ENCODE results near the gene TUB. TPM values are rescaled to one million over a fixed set of nuclear protein-coding genes. Genes with fewer than 3 reads are reported as not detected.

TUB gene
- total and polyA plus RNA-seq, 2 donors (not counting 1 experiment from before 2014, with no cell fraction given): 9.6 to 10.4 TPM

GRCh38 chr11:8035200-8035855 is 45.7 kb upstream of the TUB start:
- Histone ChIP-seq H3K4me3 (replicated peaks in 1 of 4; ENCODE audit: control extremely low read depth in 1 of 4, insufficient read depth in 1 of 4, low read depth in 3 of 4, low read length in 4 of 4) (no peak overlapping the region), H3K27ac (ENCODE audit: insufficient read depth, low read length) (no peak overlapping the region), H3K36me3 (ENCODE audit: control insufficient read depth, insufficient read depth, low read length) (no peaks in the 10 kb centered on the region), H3K79me2 (ENCODE audit: control insufficient read depth, insufficient read depth, low read length) (no peaks in the 10 kb centered on the region), H3K27me3 (ENCODE audit: control insufficient read depth, insufficient read depth, low read length) (peaks cover 2% of the 10 kb centered on the region), H2AFZ (ENCODE audit: low read length) (no peak overlapping the region), H3K4me1 (ENCODE audit: control insufficient read depth, extremely low read depth, insufficient read depth, low read length) (peaks cover 2% of the 10 kb centered on the region), H3K4me2 (ENCODE audit: extremely low read depth, insufficient read depth, low read length) (no peak overlapping the region), H3K9ac (ENCODE audit: insufficient read depth, low read length) (no peak overlapping the region), H3K9me3 (ENCODE audit: control insufficient read depth, insufficient read depth, low read depth, low read length) (no peaks in the 10 kb centered on the region), H4K20me1 (ENCODE audit: control insufficient read depth, extremely low read depth, insufficient read depth, low read length) (no peaks in the 10 kb centered on the region)
- no peak for DNase-seq (ENCODE audit: low read depth in 2 of 2)
- TF ChIP-seq EZH2 (IDR thresholded peaks at IDR 0.05; ENCODE audit: low read length, missing control alignments): no peak
- TF ChIP-seq, protein P1, sequence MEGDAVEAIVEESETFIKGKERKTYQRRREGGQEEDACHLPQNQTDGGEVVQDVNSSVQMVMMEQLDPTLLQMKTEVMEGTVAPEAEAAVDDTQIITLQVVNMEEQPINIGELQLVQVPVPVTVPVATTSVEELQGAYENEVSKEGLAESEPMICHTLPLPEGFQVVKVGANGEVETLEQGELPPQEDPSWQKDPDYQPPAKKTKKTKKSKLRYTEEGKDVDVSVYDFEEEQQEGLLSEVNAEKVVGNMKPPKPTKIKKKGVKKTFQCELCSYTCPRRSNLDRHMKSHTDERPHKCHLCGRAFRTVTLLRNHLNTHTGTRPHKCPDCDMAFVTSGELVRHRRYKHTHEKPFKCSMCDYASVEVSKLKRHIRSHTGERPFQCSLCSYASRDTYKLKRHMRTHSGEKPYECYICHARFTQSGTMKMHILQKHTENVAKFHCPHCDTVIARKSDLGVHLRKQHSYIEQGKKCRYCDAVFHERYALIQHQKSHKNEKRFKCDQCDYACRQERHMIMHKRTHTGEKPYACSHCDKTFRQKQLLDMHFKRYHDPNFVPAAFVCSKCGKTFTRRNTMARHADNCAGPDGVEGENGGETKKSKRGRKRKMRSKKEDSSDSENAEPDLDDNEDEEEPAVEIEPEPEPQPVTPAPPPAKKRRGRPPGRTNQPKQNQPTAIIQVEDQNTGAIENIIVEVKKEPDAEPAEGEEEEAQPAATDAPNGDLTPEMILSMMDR (conservative IDR thresholded peaks at IDR 0.05 in 1 of 2, IDR thresholded peaks at IDR 0.05 in 1 of 2; ENCODE audit: low read depth in 1 of 2, low read length in 2 of 2): no peak

DNA sequence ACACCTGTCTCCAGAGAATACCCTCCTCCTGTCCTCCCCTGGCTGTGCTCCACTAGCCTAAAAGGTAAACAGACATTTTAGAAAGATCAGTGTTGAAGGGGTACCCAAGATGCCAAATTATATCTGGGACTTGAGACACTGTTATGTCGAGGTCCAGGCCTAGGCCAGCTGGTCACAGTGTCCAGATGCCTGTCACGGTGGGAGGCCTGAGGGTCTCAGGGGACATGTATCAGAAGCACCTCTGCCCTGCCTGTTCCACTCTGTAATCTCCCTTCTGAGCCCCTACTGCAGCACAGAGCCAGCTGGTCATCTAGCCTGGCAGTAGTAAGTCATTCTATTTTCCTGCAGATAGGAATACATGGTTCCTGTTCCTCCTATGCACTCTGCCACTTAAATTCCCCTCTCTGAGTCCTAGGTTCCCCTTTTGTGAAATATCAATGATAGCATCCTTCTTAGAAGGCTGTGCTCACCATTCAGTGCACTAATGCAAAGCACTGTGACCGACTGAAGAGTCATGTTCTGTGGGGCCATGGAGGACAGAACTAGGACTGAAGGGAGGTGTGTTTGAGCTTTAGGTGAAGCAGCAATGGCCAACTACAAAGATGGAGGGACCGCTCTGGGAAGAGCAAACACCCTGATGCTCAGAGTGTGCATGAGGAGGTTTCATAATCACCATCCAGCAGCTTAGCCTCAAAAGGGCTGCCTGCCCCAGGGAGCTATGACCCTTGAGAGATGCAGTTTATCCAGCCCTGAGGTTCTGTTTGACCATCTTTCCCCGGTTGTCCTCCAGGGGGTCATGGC is 44.8 kb upstream of the TUB start:
- H3K4me3 ChIP-seq (replicated peaks in 1 of 4; ENCODE audit: control extremely low read depth in 1 of 4, insufficient read depth in 1 of 4, low read depth in 3 of 4, low read length in 4 of 4): no peak overlapping the region
- no peaks in the 10 kb centered on the region for H3K36me3 ChIP-seq (ENCODE audit: control insufficient read depth, insufficient read depth, low read length)
- H3K27me3 ChIP-seq (ENCODE audit: control insufficient read depth, insufficient read depth, low read length): peaks cover 2% of the 10 kb centered on the region
- no peak for DNase-seq (ENCODE audit: low read depth in 2 of 2)
- no peaks in the 10 kb centered on the region for H3K79me2 ChIP-seq (ENCODE audit: control insufficient read depth, insufficient read depth, low read length)
- no peak overlapping the region for H3K9ac ChIP-seq (ENCODE audit: insufficient read depth, low read length)
- no peak for TF ChIP-seq EZH2 (IDR thresholded peaks at IDR 0.05; ENCODE audit: low read length, missing control alignments)
- TF ChIP-seq, protein P1 (conservative IDR thresholded peaks at IDR 0.05 in 1 of 2, IDR thresholded peaks at IDR 0.05 in 1 of 2; ENCODE audit: low read depth in 1 of 2, low read length in 2 of 2): no peak
- no peak overlapping the region for H3K27ac ChIP-seq (ENCODE audit: insufficient read depth, low read length)
- no peaks in the 10 kb centered on the region for H3K9me3 ChIP-seq (ENCODE audit: control insufficient read depth, insufficient read depth, low read depth, low read length)
- no peak overlapping the region for H2AFZ ChIP-seq (ENCODE audit: low read length)
- H3K4me2 ChIP-seq (ENCODE audit: extremely low read depth, insufficient read depth, low read length): no peak overlapping the region
- H3K4me1 ChIP-seq (ENCODE audit: control insufficient read depth, extremely low read depth, insufficient read depth, low read length): peaks cover 2% of the 10 kb centered on the region
- no peaks in the 10 kb centered on the region for H4K20me1 ChIP-seq (ENCODE audit: control insufficient read depth, extremely low read depth, insufficient read depth, low read length)

DNA sequence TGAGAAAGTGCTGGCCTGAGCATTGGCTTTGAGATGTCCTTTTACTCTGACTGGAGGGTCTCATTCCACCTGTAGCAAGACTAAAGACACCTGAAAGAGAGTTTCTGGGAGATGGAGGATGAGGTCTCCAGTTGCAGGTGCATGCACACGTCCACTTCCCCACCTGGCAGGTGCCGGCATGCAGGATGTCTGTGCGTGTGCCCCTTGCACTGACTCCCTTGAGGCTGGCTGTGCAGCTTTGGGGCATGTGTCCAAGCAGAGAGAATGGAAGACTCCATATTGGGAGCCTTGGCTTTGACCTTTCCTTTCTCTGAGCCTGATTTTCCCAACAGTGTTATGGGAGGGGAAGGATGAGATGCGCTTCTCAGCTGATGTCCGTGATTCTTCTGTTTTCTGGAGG is 44.0 kb upstream of the TUB start:
- Histone ChIP-seq H3K9me3 (ENCODE audit: control insufficient read depth, insufficient read depth, low read depth, low read length) (no peaks in the 10 kb centered on the region), H2AFZ (ENCODE audit: low read length) (no peak overlapping the region), H3K9ac (ENCODE audit: insufficient read depth, low read length) (no peak overlapping the region), H4K20me1 (ENCODE audit: control insufficient read depth, extremely low read depth, insufficient read depth, low read length) (no peaks in the 10 kb centered on the region), H3K4me2 (ENCODE audit: extremely low read depth, insufficient read depth, low read length) (no peak overlapping the region), H3K79me2 (ENCODE audit: control insufficient read depth, insufficient read depth, low read length) (no peaks in the 10 kb centered on the region), H3K4me3 (replicated peaks in 1 of 4; ENCODE audit: control extremely low read depth in 1 of 4, insufficient read depth in 1 of 4, low read depth in 3 of 4, low read length in 4 of 4) (no peak overlapping the region), H3K27me3 (ENCODE audit: control insufficient read depth, insufficient read depth, low read length) (peaks cover 2% of the 10 kb centered on the region), H3K36me3 (ENCODE audit: control insufficient read depth, insufficient read depth, low read length) (no peaks in the 10 kb centered on the region), H3K27ac (ENCODE audit: insufficient read depth, low read length) (no peak overlapping the region), H3K4me1 (ENCODE audit: control insufficient read depth, extremely low read depth, insufficient read depth, low read length) (peaks cover 2% of the 10 kb centered on the region)
- DNase-seq (ENCODE audit: low read depth in 2 of 2): no peak
- TF ChIP-seq, protein P1 (conservative IDR thresholded peaks at IDR 0.05 in 1 of 2, IDR thresholded peaks at IDR 0.05 in 1 of 2; ENCODE audit: low read depth in 1 of 2, low read length in 2 of 2): no peak
- TF ChIP-seq EZH2 (IDR thresholded peaks at IDR 0.05; ENCODE audit: low read length, missing control alignments): no peak

All from fibroblast of lung (primary cell).